HL-60 (cell line): ENCODE data around the gene ST7.

Source experiments
- DNase-seq, 2 experiments: peaks; one replicate each; pipeline ENCODE4 v3.0.0-alpha.2; 2010 to 2020; ENCODE audit warnings: low read depth in 1 of 2, low spot score in 1 of 2
- H3K27ac ChIP-seq: fragments of 250-450 bp; sonication (Bioruptor Pico); replicated peaks from 2 replicates; pipeline ENCODE4 v1.5.1; 2020; ENCODE audit warnings: mild to moderate bottlenecking, moderate library complexity
- H3K27me3 ChIP-seq: fragments of 250-450 bp; sonication (Bioruptor Pico); 2 replicates; pipeline ENCODE4 v1.5.1; 2021; ENCODE audit warnings: mild to moderate bottlenecking, moderate library complexity; ENCODE audit not compliant: insufficient read depth, poor library complexity, severe bottlenecking
- H3K4me3 ChIP-seq: replicated peaks from 2 replicates; pipeline ENCODE4 v1.5.1; 2011; ENCODE audit warnings: mild to moderate bottlenecking, control low read depth, low read length; ENCODE audit not compliant: insufficient read depth
- GABPA ChIP-seq: IDR thresholded peaks from 2 replicates; pipeline ENCODE4 v1.6.1; 2012; ENCODE audit warnings: low read depth
- POLR2AphosphoS5 ChIP-seq: IDR thresholded peaks from 2 replicates; pipeline ENCODE4 v1.6.1; 2012; ENCODE audit warnings: low read depth
- SPI1 ChIP-seq: IDR thresholded peaks from 2 replicates; pipeline ENCODE4 v1.6.1; 2012; ENCODE audit warnings: low read depth, mild to moderate bottlenecking, borderline replicate concordance
- TF ChIP-seq, protein P1 (sequence below): IDR thresholded peaks from one replicate; pipeline ENCODE4 v1.5.1; 2011; ENCODE audit warnings: low read length, control low read depth, inconsistent platforms; ENCODE audit not compliant: insufficient read depth
- TF ChIP-seq, protein P2 (sequence below): IDR thresholded peaks from 2 replicates; pipeline ENCODE4 v1.6.1; 2012; ENCODE audit warnings: low read depth; ENCODE audit not compliant: insufficient replicate concordance

ST7 gene

DNA sequence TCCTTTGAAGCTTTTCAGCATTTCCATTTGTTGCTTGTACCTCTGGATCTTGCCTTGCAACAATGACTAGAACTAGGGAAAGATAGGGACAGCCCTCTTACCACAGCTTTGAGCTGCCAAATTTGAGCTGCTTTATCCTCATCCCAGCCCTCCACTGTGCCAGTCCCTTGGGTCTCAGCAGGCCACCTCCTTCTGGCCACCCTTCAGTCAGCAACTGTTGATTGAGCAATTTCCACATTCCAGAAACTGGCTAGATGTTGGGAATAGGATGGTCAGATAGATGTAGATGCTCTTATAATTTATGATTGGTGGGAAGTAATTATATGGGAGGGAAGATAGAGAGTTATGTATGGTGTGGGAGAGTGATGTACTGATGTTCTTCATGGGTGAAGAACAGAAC lies 100.1 kb downstream of the ST7 start:
- no peaks in the 10 kb centered on the region for H3K27me3 ChIP-seq
- DNase-seq: no peak
- no peak overlapping the region for H3K27ac ChIP-seq
- TF ChIP-seq GABPA (no peak), SPI1 (no peak), POLR2AphosphoS5 (no peak)
- TF ChIP-seq, protein P1, sequence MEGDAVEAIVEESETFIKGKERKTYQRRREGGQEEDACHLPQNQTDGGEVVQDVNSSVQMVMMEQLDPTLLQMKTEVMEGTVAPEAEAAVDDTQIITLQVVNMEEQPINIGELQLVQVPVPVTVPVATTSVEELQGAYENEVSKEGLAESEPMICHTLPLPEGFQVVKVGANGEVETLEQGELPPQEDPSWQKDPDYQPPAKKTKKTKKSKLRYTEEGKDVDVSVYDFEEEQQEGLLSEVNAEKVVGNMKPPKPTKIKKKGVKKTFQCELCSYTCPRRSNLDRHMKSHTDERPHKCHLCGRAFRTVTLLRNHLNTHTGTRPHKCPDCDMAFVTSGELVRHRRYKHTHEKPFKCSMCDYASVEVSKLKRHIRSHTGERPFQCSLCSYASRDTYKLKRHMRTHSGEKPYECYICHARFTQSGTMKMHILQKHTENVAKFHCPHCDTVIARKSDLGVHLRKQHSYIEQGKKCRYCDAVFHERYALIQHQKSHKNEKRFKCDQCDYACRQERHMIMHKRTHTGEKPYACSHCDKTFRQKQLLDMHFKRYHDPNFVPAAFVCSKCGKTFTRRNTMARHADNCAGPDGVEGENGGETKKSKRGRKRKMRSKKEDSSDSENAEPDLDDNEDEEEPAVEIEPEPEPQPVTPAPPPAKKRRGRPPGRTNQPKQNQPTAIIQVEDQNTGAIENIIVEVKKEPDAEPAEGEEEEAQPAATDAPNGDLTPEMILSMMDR: no peak
- TF ChIP-seq, protein P2, sequence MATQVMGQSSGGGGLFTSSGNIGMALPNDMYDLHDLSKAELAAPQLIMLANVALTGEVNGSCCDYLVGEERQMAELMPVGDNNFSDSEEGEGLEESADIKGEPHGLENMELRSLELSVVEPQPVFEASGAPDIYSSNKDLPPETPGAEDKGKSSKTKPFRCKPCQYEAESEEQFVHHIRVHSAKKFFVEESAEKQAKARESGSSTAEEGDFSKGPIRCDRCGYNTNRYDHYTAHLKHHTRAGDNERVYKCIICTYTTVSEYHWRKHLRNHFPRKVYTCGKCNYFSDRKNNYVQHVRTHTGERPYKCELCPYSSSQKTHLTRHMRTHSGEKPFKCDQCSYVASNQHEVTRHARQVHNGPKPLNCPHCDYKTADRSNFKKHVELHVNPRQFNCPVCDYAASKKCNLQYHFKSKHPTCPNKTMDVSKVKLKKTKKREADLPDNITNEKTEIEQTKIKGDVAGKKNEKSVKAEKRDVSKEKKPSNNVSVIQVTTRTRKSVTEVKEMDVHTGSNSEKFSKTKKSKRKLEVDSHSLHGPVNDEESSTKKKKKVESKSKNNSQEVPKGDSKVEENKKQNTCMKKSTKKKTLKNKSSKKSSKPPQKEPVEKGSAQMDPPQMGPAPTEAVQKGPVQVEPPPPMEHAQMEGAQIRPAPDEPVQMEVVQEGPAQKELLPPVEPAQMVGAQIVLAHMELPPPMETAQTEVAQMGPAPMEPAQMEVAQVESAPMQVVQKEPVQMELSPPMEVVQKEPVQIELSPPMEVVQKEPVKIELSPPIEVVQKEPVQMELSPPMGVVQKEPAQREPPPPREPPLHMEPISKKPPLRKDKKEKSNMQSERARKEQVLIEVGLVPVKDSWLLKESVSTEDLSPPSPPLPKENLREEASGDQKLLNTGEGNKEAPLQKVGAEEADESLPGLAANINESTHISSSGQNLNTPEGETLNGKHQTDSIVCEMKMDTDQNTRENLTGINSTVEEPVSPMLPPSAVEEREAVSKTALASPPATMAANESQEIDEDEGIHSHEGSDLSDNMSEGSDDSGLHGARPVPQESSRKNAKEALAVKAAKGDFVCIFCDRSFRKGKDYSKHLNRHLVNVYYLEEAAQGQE: no peak
- no peak overlapping the region for H3K4me3 ChIP-seq

DNA sequence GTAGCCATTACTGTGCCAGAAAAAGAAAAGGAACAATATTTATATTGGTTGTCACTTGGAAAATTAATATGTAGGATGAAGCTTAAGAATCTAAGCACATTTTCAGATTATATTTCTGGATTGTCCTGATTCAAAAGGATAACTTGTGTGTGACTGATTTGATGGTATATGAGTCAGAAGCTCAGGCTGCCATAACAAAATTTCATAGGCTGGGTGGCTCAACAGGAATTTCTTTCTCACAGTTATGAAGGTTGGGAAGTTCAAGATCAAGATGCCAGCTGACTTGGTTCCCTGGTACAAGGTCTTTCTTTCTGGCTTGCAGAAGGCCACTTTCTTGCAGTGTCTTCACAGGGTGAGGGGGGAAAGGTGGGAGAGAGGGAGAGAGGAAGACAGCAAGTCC lies 108.5 kb downstream of the ST7 start:
- H3K4me3 ChIP-seq: no peak overlapping the region
- TF ChIP-seq SPI1 (no peak), GABPA (no peak), POLR2AphosphoS5 (no peak)
- TF ChIP-seq, protein P2: no peak
- TF ChIP-seq, protein P1: no peak
- H3K27ac ChIP-seq: no peak overlapping the region
- no peaks in the 10 kb centered on the region for H3K27me3 ChIP-seq
- no peak for DNase-seq

DNA sequence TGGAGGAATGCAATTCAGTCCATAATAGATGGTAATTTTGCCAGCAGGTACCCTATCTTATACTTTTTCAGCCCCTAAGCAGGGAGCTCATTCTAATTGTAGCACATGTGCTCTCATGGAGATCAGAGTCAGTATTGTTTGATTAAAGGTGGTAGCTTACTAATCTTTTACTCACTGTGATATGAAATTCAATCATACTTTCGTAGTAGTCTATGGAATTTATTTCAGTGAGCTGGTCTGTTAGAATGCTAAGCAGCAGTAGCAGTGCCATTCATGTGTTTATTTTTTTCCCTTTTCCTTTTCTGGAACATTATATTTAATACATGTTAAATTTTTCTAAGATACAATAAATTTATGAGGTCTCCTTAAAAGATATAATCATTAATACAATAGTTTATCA lies 109.0 kb downstream of the ST7 start:
- TF ChIP-seq POLR2AphosphoS5 (no peak), GABPA (no peak), SPI1 (no peak)
- TF ChIP-seq, protein P1: no peak
- TF ChIP-seq, protein P2: no peak
- DNase-seq: no peak
- H3K27ac ChIP-seq: no peak overlapping the region
- no peaks in the 10 kb centered on the region for H3K27me3 ChIP-seq
- no peak overlapping the region for H3K4me3 ChIP-seq
